Body of pancreas (tissue), 4 donors: ENCODE results near the gene PCBP3. TPM values are rescaled to one million over a fixed set of nuclear protein-coding genes. Genes with fewer than 3 reads are reported as not detected.

Source experiments
- ATAC-seq: fragments of 150-250 bp; one replicate; pipeline ENCODE4 v1.9.1; 2016
- DNase-seq, 4 donors: peaks; one replicate each; pipeline ENCODE4 v3.0.0-alpha.2; 2019
- H3K27ac ChIP-seq, 4 donors: fragments of 200-600 bp; sonication (generic); 1 replicate in 3 of 4; 2 replicates in 1 of 4; pipeline versions ENCODE4 v1.5.1 to v1.6.1; 2016 to 2019; ENCODE audit warnings: mild to moderate bottlenecking in 1 of 4, mixed read lengths in 1 of 4, moderate library complexity in 1 of 4
- H3K27me3 ChIP-seq, 2 donors: fragments of 200-600 bp; sonication (generic); one replicate each; pipeline ENCODE4 v1.6.0; 2016; ENCODE audit warnings: mild to moderate bottlenecking in 1 of 2
- H3K36me3 ChIP-seq, 2 donors: fragments of 200-600 bp; sonication (generic); replicated peaks in 1 of 2; 2 replicates each; pipeline ENCODE4 v1.5.1; 2016; ENCODE audit warnings: low read depth in 2 of 2; ENCODE audit not compliant: insufficient read depth in 1 of 2
- H3K4me1 ChIP-seq: fragments of 200-600 bp; sonication (generic); one replicate; pipeline ENCODE4 v1.6.0; 2016
- H3K4me3 ChIP-seq, 2 donors: fragments of 200-600 bp; sonication (generic); 1 replicate in 1 of 2; 2 replicates in 1 of 2; pipeline ENCODE4 v1.5.1; 2016 to 2019
- H3K9me3 ChIP-seq, 3 donors: fragments of 200-600 bp; sonication (generic); 1 replicate in 2 of 3; 2 replicates in 1 of 3; pipeline ENCODE4 v1.5.1; 2016
- CTCF ChIP-seq, 7 experiments: fragments of 450-650 bp in 4 of 7; fragments of 200-600 bp in 3 of 7; sonication (generic) in 3 of 7; IDR thresholded peaks; one replicate each; pipeline ENCODE4 v1.5.1; 2016 to 2019; ENCODE audit warnings: antibody characterized with exemption in 7 of 7
- POLR2A ChIP-seq, 3 donors: fragments of 450-650 bp; IDR thresholded peaks; one replicate each; pipeline ENCODE4 v1.6.1; 2016; ENCODE audit warnings: antibody characterized with exemption in 3 of 3, mild to moderate bottlenecking in 2 of 3
- WGBS, 2 donors: methylation state at CpG; one replicate each; pipeline ENCODE4 v1.1.5; 2017; 5-methylcytosine and 5-hydroxymethylcytosine counted together
- intact Hi-C: fragments of 100-400 bp; cut with DNase I; formaldehyde crosslinking; loops from one replicate; pipeline ENCODE4 v1.15.1; 2023
- total RNA-seq, 2 donors: library from RNA; depleted of rRNA; stranded (reverse); fragments of >200 nt; gene quantifications; one replicate each; pipeline ENCODE4 v1.1.0, GENCODE V29; 2016

PCBP3 gene
- total RNA-seq, 2 donors from 2014 or later: 1.3 to 4.6 TPM

GRCh38 chr21:45921917-45922316 lies 278.4 kb downstream of the PCBP3 start:
- WGBS, 2 donors: 68 to 69% methylated on average over 7 of the region's 7 CpGs

GRCh38 chr21:45922648-45923047 lies 279.1 kb downstream of the PCBP3 start:
- Histone ChIP-seq H3K4me3 (no peak overlapping the region), H3K27me3 (no peaks in the 10 kb centered on the region), H3K9me3 (no peaks in the 10 kb centered on the region), H3K36me3 (no peaks in the 10 kb centered on the region), H3K27ac (no peak overlapping the region), H3K4me1 (no peaks in the 10 kb centered on the region)
- DNase-seq (no peak), ATAC-seq (no peak)
- no peak for TF ChIP-seq POLR2A (IDR thresholded peaks at IDR 0.05)
- TF ChIP-seq CTCF (IDR thresholded peaks at IDR 0.05): no peak
- WGBS, 2 donors: 60 to 66% methylated on average over 12 of the region's 12 CpGs
- intact Hi-C loops: no loop called here

More at GRCh38 chr21:45921917-45922316, 278.4 kb downstream of the PCBP3 start:
- intact Hi-C loops: no loop called here
- H3K4me1 ChIP-seq: no peaks in the 10 kb centered on the region
- ATAC-seq: no peak
- no peak overlapping the region for H3K27ac ChIP-seq
- H3K36me3 ChIP-seq: no peaks in the 10 kb centered on the region
- no peaks in the 10 kb centered on the region for H3K27me3 ChIP-seq
- DNase-seq: no peak
- H3K9me3 ChIP-seq: no peaks in the 10 kb centered on the region
- no peak overlapping the region for H3K4me3 ChIP-seq
- TF ChIP-seq POLR2A (IDR thresholded peaks at IDR 0.05) (no peak), CTCF (IDR thresholded peaks at IDR 0.05) (no peak)

- Histone ChIP-seq H3K36me3 (no peaks in the 10 kb centered on the region), H3K4me1 (no peaks in the 10 kb centered on the region), H3K4me3 (no peak overlapping the region), H3K9me3 (no peaks in the 10 kb centered on the region), H3K27ac (no peak overlapping the region), H3K27me3 (no peaks in the 10 kb centered on the region)
- ATAC-seq: peak; percentile 75
- intact Hi-C loops: no loop called here
- peak; percentile 50 to 69 (median 60) for DNase-seq
- WGBS, 2 donors: 16 to 30% methylated on average over 3 to 6 of the region's 6 CpGs
- TF ChIP-seq POLR2A (IDR thresholded peaks at IDR 0.05) (no peak), CTCF (IDR thresholded peaks at IDR 0.05) (peak; percentile 54 to 79 (median 59))
Observed at GRCh38 chr21:45923146-45923545, 279.6 kb downstream of the PCBP3 start.

GRCh38 chr21:45926281-45926680 lies 282.8 kb downstream of the PCBP3 start:
- Histone ChIP-seq H3K27ac (no peak overlapping the region), H3K4me1 (no peaks in the 10 kb centered on the region), H3K9me3 (no peaks in the 10 kb centered on the region), H3K36me3 (no peaks in the 10 kb centered on the region), H3K4me3 (no peak overlapping the region), H3K27me3 (no peaks in the 10 kb centered on the region)
- TF ChIP-seq POLR2A (IDR thresholded peaks at IDR 0.05) (no peak), CTCF (IDR thresholded peaks at IDR 0.05) (no peak)
- 51 to 55% methylated on average over 11 of the region's 11 CpGs for WGBS, 2 donors
- DNase-seq: no peak
- no peak for ATAC-seq
- intact Hi-C loops: no loop called here

GRCh38 chr21:45927032-45927431 lies 283.5 kb downstream of the PCBP3 start:
- Histone ChIP-seq H3K27me3 (no peaks in the 10 kb centered on the region), H3K27ac (no peak overlapping the region), H3K9me3 (no peaks in the 10 kb centered on the region), H3K4me3 (no peak overlapping the region), H3K36me3 (no peaks in the 10 kb centered on the region), H3K4me1 (no peaks in the 10 kb centered on the region)
- DNase-seq (no peak), ATAC-seq (no peak)
- no peak for TF ChIP-seq CTCF (IDR thresholded peaks at IDR 0.05)
- TF ChIP-seq POLR2A (IDR thresholded peaks at IDR 0.05): no peak
- intact Hi-C loops: no loop called here
- no CpG with 5 or more reads among the region's 1 CpG for WGBS, 2 donors
